NB4 (cell line): Measurements from ENCODE around the gene MACROD2.

Experiments
- DNase-seq: peaks from one replicate; pipeline ENCODE4 v3.0.0; 2010; ENCODE audit warnings: low read depth
- H3K4me3 ChIP-seq: one replicate; pipeline ENCODE4 v1.5.1; 2011; ENCODE audit warnings: mild to moderate bottlenecking, low read depth, low read length, moderate library complexity
- MYC ChIP-seq: IDR thresholded peaks from 2 replicates; pipeline ENCODE4 v1.6.1; 2011; ENCODE audit warnings: low read depth, low read length
- POLR2A ChIP-seq: IDR thresholded peaks from 2 replicates; pipeline ENCODE4 v1.6.1; 2011; ENCODE audit warnings: mild to moderate bottlenecking; ENCODE audit not compliant: insufficient read length; ENCODE audit errors: extremely low read depth
- TF ChIP-seq, protein P1 (sequence below): IDR thresholded peaks from one replicate; pipeline ENCODE4 v1.5.1; 2012; ENCODE audit warnings: low read depth, low read length
- TF ChIP-seq, protein P2 (sequence below): IDR thresholded peaks from 2 replicates; pipeline ENCODE4 v1.6.1; 2011; ENCODE audit warnings: low read depth, low read length

Gene MACROD2

DNA sequence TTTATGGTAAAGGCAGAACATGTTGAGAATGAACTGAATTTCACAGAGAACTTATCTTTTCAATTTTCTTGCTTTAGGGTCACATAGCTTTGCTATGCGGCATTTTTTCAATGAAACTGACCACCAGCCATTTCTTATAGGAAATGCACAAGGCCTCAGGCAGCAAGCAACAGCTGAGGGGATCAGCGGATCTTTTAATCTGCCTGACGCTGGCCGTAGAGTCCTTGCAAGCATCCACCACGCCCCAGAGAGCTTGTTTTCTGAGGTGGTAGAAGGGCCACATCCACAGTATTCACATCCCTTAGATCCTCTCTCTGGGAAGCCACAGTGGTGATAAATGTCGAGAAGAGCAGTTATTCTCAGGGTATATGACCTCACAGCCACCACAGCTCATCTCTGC is 307.8 kb downstream of the MACROD2 start:
- no peak overlapping the region for H3K4me3 ChIP-seq
- TF ChIP-seq MYC (no peak), POLR2A (no peak)
- TF ChIP-seq, protein P1, sequence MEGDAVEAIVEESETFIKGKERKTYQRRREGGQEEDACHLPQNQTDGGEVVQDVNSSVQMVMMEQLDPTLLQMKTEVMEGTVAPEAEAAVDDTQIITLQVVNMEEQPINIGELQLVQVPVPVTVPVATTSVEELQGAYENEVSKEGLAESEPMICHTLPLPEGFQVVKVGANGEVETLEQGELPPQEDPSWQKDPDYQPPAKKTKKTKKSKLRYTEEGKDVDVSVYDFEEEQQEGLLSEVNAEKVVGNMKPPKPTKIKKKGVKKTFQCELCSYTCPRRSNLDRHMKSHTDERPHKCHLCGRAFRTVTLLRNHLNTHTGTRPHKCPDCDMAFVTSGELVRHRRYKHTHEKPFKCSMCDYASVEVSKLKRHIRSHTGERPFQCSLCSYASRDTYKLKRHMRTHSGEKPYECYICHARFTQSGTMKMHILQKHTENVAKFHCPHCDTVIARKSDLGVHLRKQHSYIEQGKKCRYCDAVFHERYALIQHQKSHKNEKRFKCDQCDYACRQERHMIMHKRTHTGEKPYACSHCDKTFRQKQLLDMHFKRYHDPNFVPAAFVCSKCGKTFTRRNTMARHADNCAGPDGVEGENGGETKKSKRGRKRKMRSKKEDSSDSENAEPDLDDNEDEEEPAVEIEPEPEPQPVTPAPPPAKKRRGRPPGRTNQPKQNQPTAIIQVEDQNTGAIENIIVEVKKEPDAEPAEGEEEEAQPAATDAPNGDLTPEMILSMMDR = no peak
- TF ChIP-seq, protein P2, sequence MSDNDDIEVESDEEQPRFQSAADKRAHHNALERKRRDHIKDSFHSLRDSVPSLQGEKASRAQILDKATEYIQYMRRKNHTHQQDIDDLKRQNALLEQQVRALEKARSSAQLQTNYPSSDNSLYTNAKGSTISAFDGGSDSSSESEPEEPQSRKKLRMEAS = no peak
- no peak for DNase-seq

- TF ChIP-seq, protein P2 = no peak
- TF ChIP-seq, protein P1 = no peak
- no peak for TF ChIP-seq POLR2A
- no peak for TF ChIP-seq MYC
- H3K4me3 ChIP-seq = no peak overlapping the region
- no peak for DNase-seq
Measured at GRCh38 chr20:14303651-14304050, 308.3 kb downstream of the MACROD2 start.

DNA sequence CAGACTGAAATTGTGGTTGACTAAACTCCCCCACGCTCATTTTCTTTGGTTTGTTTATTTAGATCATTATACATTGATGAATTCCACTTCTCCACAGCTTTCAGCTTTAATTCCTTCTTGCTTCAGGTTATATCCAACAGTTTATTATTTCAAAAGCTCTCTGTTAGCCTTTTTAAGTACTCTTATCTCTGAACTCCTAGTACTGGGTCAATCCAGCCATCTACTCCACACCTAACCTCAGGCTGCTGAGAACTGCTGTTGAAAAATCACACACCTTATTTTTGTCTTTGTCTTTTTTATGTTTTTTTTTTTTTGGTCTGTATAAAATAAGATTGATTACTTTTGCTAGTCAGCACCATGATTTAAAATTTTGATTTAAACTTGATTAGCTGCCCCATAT is 309.2 kb downstream of the MACROD2 start:
- TF ChIP-seq, protein P1 = no peak
- TF ChIP-seq POLR2A = no peak
- TF ChIP-seq, protein P2 = no peak
- DNase-seq = no peak
- no peak overlapping the region for H3K4me3 ChIP-seq

DNA sequence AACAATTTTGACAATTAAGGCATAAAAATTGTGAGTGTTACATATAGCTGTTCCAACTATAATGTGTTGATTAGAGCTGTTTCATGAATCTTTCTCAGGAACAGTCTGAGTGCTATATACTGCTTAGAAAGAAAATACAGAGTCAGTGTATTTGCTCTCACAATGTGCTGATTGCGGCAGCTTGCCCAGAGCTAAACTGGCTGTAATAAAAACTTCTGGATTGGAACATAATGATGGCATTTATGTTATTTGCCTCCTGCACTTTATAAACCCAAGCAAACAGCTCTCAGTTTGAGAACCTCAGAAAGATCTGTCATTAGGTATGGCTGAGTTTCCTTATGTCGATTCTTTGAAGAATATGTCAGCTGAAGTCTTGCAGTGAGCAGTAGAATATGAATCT is 312.6 kb downstream of the MACROD2 start:
- TF ChIP-seq POLR2A (no peak), MYC (no peak)
- TF ChIP-seq, protein P2 = no peak
- TF ChIP-seq, protein P1 = no peak
- DNase-seq = no peak
- H3K4me3 ChIP-seq = no peak overlapping the region

GRCh38 chr20:14310977-14311627 is 315.8 kb downstream of the MACROD2 start:
- TF ChIP-seq MYC (no peak), POLR2A (no peak)
- TF ChIP-seq, protein P2 = no peak
- TF ChIP-seq, protein P1 = no peak
- no peak overlapping the region for H3K4me3 ChIP-seq
- DNase-seq = no peak
